ENCODE measurements around the gene DACH1.

DACH1 gene

DNA sequence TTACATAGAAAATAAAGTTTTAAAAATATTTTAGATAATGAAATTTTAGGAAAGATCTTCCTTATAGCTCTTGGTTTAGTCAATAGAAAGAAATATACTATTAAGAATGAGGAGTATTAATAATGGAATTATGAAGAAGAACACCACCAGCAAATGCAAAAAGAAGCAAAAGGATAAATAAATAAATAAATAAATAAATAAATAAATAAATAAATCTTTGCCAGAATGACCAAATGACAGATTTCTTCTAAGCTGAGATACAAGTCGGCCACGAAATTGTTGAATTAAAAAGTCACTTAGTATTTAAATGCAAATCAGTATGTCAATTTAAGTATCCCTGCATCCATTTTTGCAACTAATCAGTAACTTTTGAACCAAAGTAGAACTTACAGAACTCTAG is 95.9 kb downstream of the DACH1 start:
- no peak for DNase-seq

DNA sequence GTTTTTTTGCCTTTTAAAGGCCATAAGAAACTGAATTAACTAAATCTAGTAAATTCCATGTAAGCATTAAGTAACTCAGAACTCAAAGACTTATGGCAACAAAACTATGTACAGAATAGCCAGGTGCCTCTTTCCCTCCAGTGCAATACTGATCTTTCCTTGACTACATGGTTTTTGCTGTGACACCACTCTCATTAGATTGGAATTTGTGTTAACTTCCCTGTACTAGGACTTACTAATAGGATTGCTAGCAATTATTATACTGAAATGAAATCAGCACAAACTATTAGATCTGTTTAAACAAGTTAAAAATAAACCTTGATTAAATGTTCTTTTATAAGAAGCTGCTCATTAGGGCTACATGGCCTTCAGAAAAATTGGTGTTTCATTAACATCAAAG is 96.3 kb downstream of the DACH1 start:
- DNase-seq: no peak

DNA sequence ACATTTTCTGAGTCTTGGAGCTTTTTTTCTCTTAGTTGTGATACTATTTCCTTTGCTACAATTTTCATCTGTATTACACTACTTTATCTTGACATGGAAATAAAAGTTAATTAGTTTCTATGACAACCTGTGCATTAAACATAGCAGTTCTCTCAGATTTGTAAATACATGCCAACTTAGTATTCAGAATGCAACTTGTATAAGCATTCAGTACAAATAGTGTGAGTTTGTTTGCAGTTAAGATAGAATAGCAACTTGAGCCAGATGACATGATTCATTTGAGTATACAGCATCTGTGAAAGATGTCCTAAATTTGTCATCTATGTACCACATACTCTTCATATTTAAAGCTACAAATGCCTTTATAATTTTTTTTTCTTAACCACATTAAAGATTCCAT is 98.1 kb downstream of the DACH1 start:
- no peak for DNase-seq

DNA sequence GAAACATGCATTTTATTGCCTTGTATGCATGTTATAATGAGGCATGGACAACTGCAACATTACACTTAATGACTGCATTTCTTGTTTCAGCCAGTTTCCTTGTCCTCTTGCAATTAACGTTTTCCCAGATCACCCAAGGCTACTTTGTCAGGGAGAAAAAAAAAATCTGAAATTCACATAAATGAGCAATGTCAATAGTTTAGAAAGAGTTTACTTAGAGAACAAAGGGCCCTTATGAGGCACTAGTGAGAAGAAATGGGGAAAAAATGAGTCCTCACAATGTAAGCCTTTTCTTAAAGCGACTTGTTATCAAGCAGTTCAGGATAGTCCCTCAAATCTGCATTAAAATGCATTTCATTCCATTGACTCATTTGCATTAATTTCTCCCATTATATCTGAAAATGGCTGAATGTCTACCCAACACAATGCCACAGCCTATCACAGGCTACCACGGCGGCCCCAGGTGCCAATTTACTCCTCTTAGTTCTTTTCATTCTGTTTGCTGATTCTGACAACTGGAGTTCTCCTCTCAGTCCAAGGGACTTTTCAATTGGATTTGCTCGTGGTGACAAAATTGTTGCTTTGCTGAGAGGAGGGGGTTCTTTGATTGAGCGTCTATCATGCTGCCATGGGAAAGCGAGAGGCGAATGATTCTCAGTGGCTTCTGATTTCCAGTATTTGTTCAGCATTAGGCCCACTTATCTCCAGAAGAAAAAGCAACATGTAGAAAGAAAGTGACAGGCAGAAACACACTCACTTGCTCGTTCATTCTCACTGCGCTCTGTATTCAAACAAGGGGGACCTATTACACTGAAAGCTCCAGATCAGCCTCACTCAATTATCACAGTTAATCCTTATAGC is 107.1 kb downstream of the DACH1 start:
- peak; percentile 61 for DNase-seq

DNA sequence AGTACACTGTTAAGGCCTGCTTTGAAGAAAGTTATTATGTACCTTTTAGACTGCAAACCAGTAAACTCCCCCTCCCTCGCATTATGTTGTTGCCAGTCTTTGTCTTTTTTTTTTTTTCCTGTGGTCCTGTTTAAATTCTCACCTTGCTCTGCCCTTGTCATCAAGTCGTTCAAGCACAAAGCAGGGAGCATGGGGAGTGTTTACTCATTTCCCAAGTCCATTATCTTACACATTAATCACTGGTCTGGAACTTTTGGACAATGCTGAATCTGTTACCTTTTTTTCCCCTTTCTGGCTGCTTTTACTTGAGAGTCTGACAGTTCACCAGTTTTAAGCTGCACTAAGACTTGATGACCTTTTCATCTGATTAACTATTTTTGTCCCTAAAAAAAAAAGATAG is 108.2 kb downstream of the DACH1 start:
- peak; percentile 65 for DNase-seq

DNA sequence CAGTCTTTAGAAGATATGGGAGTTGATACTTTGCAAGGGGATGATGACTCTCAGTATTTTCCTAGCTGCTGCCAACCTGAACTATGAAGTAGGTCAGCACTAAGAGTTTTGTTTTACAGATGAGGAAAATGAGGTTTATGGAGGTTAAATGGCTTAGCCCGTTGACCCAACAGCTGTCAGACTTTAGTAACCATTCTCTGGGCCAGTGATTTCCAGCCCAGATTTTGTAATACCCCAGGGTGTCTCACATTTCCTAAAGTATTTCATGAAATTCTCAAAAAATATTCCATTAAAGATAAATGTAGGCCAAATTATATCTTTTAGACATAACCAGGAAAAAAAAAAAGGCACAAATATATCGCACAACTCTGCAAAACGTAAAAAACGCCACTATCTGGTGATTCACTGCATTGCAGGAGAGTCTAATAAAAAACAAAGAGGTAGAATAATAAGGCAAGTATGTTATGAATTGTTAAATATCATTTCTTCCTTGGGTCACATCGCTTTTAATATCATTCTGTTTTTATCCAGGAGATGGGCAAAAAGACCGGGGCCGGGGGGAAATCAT is 112.5 kb downstream of the DACH1 start:
- DNase-seq: no peak

DNA sequence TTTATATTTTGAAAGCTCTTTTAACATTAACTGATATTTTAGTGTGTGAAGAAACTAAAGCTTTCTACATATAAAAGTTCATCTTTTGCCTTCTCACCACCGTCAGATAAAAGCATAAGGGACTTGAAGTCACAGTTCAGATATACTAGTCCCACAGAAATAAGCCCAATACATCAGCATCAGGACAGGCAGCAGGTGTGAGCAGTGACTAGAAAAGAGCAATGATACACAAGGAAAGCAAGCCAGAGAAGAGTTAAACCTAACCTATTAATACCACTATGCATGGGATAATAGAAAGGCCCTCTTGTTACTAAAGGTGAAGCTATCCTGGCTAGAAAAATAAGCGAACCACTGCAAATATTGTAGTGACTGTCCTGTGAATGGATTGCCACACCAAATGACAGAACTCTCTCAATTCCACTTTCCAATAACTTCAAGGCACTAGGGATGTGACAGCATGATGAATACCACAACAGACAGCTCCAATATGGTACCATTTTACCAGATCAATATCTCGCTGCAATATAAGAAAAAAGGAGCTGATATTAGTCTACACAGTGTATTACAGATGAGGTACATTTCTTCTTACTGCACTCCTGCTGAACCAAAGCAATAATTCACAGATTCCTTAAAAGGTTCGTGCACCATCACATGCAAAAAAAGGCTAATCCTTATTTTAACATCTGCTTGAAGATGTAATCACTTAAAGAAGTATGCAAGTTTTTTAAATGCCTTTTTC is 114.1 kb downstream of the DACH1 start:
- no peak for DNase-seq

DNA sequence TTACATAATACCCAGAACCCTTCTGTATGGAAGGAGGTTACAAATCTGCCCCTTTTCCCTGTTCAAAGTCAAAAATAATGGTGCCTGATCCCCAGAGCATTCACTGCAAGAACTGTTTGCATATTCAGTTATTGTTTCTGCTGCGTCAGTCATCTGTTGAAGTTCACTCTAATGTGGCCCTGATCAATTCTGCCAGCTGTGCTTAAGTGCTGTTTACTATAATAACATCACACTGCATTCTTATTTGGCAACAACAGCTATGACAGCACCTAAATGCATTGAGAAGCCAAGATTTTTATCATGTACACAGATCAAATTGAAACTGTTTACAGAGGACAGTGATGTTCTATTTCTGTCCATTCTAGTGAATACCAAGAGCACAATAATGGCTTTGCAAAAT is 115.9 kb downstream of the DACH1 start:
- DNase-seq: peak; percentile 91

DNA sequence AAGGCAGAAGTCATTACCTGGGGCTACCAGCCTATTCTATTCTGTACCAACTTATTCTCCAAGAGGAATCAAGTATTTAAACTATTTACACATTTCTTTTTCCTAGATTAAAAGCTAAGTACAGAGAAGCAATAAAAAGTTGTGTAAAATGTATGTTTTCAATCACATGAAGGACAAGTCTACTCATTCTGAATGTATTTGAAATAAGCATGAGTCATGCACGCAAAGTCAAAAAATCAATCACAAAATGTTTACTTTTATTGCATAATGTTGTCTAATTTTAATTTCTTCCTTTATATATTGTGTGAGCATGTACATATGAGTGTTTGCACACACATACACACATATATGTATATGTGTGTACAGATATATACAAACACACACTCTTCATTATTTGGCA is 136.7 kb downstream of the DACH1 start:
- DNase-seq: no peak

DNA sequence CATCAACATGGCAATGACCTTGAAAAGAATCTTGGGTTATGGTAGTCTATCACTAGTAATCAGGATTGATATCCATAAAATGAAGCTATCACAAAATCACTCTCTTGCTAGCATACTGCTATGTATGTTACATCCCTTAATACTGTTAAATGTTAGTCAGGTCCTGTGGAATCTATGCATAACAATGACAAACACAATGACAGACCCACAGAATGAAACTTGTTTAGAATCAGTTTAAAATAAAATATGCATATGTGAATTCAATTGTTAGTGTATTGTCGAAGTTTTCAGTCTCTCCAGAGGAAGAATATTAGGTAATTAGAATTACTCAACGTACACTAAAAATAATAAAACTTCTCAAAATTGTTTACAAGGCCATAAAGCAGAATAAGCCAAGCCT is 137.6 kb downstream of the DACH1 start:
- no peak for DNase-seq

DNA sequence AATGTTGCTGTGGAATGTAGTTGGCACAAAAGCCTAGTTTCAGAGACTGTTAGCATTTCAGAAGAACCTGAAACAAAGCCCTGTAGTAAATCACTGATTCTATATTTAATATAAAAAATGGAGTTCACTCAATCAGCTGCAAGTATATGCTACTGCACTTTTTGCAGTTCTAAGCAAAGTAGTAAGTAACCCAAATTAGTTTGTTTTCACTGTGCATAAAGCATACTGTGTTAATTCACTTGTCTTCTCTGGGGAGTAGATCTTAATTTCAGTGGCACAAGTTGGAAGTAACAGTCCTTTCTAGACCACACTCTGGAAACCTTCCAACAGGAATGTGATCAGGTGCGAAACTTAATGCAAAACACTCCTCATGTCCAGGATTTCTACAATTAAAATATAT is 139.3 kb downstream of the DACH1 start:
- no peak for DNase-seq

DNA sequence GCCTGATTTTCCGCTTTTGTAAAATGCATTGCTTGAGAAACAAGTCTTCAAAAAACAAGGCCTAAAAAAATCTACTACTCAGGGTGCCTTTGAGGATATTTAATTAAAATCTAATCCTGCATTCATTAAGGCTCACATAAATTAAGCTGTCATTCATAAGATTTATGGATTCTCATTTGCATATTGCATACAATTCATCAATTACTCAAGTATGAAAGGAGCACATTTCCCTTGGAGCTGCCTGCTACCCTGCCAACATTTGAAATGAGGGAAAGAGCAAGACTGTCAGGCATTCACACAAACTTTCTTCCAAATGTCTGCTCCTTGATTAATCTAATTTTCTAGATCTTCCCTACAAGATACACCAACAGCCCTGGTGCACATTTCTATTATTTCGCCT is 140.0 kb downstream of the DACH1 start:
- DNase-seq: no peak

DNA sequence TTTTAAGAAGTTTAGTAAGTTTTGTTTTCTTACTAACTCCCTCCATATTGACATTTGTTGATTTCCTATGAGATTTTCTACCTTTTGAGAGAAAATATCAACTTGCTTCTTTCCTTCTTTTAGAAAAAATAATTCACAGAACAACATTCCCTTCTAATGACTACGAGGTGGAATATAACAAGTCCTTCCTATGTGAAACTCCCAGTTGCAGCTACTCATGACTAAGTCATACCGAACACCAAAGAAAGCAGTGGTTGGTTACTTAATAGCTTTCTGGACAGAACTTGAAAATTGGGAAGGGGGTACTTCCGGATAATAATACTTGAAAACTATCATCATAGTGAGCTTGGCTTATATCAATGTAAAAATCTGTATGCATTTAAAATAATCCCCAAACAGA is 144.8 kb downstream of the DACH1 start:
- no peak for DNase-seq

DNA sequence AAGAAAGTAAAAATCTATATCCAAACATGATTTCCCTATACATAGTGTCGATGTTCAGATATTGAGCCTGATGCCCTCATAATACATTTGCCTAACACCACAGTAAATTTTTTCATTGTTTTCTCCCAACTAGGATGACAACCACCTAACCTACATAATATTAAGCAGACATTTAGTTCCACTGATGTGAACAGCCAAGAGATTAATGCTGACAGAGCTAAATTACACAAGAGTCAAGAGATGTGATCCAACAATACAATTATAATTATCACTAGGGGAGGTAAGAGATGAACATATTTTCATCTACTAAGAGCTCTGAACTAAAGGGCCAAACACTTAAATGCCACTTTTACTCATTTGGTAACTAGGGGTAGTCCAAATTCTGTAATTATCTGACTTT is 145.9 kb downstream of the DACH1 start:
- DNase-seq: peak; percentile 31

DNA sequence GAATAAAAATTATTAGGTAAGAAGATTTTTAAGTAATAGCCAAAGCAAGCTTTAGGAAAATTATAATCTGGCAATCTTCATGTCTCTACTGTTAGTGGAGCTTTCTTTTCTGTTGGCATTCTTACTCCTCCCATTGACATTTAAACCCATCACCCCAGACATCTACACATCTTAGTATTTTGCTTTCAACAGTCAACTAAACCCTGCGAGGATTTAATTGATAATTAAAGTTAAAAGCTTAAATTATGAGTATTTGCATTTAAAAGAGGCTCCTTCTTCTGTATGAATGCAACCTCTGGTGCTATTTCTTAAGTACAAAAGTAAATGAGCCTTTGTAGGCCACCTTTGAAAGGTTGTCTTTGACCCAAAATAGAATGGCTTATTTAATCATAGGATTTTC is 148.1 kb downstream of the DACH1 start:
- DNase-seq: no peak

DNA sequence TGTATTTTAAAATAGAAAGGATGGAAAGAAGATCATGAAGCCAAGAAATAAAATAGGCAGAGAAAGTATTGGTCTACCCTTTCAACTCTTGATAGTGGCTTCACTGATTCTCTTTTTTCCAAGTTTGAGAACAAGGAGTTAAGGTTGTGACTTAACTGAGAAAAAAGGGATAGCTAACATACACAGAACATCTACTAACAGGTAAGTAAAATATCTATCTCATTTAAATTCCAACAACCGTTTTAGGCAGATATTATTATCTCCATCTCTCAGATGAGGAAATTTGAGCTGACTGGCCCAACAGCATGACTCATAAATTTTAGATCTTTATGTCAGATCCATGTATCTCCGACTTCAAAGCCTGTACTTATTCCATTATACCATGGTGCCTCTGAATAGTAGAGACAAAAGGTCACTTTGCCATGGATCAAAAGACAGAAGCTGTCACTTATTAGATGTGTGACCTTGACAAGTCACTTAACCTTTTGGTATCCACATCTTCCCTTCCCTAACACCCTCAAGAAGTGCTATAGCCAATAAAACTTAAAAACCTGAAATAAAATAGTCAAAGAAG is 152.1 kb downstream of the DACH1 start:
- no peak for DNase-seq

DNA sequence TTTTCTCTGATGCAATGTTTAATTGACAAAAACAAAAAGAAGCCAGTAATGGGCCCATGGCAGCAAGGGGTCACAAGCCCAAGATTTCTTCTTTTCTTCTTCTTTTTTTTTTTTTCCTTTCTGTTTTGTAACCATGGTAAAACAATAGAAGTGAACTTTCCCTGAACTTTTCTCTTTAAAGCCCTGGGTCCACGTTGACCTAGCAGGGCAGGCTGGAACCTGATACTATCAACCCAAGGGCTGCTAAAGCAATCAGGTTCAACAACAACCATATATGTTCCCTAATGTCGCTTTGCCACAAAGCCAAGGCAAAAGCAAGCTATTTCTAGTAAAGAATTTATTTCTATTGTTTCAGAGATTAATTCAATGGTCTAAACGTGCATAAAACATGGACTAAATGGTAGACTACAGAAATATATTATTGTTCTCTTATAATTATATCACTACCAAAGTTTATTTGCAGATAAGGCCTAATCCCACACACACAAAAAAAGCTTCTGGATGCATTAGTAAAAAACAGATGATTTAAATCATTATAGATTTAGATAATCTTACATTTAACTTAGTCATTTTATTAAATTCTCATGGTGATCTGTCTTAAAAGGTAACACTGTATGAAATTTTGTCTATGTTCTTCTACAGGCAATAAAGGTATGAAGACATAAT is 153.9 kb downstream of the DACH1 start:
- no peak for DNase-seq

DNA sequence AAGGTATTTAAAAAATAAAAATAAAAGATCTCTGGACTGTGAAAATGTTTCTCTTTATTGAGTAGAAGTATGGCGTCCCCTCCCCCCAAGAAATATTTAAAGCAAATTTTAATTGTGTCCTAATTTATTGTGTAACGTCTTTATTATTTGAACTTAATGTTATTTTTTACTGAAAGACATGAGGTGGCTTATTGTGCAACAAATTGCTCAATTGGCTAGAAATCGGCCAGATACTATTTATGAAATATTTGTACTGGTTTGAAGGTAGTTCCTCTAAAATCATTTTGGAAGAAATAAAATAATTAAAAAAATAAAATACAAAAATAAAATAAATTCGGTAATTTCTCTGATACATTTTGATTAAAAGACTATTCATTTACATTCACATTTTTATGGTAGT is 162.3 kb downstream of the DACH1 start:
- DNase-seq: no peak

DNA sequence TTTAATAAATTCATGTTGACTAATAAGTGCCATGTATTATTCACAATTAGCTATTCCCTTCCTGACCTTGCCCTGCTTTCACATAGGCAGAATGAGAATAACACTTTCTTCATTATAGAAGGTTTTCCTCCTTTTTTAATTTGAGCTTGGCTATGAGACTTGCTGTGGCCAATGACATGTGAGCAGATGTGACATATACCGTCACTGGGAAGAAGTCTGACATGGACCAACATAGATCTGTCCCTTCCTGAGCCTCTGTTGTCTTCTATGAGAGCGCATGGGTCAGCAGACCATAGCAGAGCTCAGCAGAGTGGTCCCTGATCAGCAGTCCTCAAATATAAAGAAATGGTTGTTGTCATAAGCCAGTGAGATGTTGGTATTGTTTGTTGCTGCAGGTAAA is 163.9 kb downstream of the DACH1 start:
- no peak for DNase-seq

DNA sequence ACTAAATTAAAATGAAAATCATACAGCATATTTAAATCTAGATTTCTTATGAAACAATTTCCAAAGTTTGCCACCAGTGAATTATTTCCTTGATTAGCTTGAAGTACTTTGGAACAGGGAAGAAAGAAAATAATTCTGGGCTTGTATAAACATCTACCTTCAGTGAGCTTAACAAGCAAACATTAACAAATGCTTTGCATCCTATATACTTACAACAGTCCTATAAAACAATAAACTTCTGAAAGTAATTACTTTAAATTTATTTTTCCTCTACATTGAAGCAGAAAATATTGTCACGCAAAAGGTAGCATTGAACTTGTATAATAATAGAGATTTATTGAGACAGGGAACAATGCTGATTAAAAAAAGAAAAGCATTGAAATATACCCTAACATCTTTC is 164.8 kb downstream of the DACH1 start:
- DNase-seq: no peak

DNA sequence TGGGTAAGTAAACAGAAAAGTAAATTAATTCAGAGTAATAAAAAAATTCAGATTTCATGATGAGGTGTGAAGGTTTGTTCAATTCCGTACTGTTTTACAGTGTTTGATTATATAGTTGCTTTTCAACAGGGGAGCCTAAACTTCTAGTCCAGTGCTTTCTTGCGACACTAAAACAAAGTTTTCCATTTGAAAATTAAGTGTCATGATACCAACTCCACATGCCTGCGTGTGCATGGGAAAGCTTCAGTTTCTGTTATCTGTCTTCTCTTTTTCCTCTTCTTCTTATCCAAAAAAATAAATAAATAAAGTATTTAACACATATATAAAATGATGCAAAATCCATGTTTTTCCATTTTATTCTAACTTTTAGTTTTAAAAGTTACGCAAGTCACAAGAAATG is 165.3 kb downstream of the DACH1 start:
- DNase-seq: no peak

DNA sequence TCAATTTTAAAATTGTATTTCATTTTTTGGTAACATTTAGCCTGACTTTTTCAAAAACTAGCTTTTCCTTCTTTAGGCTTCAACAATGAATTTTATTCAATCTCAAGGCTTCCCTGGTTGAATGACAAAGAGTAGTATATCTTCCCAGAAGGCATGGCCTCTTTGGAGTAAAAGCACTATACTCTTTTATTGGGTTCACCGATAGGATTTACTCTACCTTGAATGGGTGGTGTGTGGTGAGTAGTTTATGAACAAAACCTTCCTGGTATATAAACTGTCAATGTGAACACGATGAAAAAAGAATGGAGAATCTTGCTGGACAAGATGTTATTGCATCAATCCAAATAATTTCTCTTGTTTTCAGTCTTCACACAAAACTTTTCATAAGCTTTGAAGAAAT is 167.7 kb downstream of the DACH1 start:
- no peak for DNase-seq

DNA sequence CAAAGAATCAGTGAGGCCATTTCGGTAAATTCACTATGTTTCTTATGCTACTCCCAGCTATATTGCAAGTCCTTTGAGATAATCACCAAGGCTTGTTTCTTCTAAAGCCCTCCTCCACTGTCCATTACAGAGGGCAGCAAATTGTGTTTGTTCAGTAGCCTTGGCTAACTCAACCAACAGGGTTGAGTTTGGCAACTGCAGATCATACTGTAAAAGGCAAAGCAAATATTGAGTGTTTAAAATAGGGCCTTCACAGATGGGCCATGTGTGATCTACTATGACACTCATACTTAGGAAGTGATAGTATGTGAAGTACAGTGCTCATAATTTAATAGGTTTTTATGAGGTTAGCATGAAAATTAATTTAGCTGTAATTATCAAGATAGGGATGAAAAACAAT is 171.3 kb downstream of the DACH1 start:
- DNase-seq: no peak

Data from COR-L47 (cell line).